ENCODE measurements around the gene DDAH2.

The DDAH2 gene

DNA sequence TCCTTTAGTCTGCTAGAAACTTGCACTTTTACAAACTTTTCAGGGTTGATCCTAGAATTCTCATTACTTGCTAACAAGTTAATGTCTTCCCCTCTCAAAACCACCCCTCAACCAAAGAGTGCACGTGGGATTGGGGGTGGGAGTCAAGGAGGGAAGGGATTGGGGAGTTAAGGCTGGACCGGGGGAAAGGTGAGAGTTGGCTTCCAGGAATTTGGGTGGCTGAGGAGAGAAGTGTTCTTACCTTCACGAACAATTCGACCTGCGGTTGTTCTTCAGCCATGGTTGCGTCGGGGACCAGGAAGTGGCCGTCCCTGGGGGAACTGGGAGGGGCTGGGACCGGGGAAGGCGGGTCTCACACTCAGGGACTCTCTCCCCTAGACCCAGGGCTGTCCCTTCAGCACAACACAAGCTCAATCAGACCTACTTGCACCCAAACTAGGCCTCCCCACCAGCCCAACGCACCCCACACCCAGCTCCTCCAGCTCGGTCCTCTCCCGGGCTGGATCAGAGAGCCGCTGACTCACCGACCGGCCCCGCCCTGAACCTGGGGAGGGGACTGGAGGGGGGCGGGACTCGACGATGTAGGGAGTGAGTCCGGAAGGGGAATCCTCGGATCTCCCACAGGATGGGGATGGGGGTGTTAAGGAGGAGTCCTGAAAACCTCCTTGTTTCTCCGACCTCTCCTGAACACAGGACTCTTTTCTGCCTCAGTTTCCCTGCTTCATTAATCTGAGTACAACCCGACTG is 7.1 kb upstream of the DDAH2 start, which contains the start of gene CLIC1:
CLIC1 (minus strand) TSS at position 510 of the 747 bp plus-strand sequence; CDS start at position 280, 230 bp downstream.
- no peak for FAIRE-seq
- TF ChIP-seq, protein P1, sequence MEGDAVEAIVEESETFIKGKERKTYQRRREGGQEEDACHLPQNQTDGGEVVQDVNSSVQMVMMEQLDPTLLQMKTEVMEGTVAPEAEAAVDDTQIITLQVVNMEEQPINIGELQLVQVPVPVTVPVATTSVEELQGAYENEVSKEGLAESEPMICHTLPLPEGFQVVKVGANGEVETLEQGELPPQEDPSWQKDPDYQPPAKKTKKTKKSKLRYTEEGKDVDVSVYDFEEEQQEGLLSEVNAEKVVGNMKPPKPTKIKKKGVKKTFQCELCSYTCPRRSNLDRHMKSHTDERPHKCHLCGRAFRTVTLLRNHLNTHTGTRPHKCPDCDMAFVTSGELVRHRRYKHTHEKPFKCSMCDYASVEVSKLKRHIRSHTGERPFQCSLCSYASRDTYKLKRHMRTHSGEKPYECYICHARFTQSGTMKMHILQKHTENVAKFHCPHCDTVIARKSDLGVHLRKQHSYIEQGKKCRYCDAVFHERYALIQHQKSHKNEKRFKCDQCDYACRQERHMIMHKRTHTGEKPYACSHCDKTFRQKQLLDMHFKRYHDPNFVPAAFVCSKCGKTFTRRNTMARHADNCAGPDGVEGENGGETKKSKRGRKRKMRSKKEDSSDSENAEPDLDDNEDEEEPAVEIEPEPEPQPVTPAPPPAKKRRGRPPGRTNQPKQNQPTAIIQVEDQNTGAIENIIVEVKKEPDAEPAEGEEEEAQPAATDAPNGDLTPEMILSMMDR (IDR thresholded peaks at IDR 0.05; ENCODE audit: insufficient read depth, missing control alignments) = no peak
- peak; percentile 89 for DNase-seq (ENCODE audit: insufficient read length, low spot score)

DNA sequence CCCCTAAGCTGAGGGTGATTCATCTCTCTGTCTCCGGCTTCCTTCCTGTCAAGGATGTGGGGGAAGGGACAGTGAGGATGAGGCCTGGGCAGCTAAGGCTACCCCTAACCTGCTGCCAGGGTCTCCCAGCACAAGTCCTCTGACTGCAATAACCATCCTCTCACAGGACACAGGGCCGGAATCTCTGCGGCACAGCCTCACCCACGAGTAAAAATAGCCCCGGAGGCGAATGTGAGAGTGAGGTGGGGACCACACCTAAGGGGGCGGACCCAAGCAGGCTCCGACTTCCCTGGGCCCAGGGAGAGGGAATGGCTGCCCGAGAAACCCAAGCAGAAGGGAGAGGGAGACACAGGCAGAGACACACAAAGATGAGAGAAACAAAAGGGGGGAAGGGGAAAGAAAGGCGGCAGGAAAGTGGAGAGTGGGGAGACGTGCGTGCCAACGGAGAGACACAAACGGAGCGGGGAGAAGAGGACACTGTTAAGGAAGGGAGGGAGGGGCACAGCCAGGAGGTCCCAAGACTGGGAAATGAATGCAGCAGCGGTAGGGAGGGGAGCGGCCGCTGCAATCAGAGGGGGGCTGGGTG is 5.8 kb upstream of the DDAH2 start:
- TF ChIP-seq, protein P1 (IDR thresholded peaks at IDR 0.05; ENCODE audit: insufficient read depth, missing control alignments) = no peak
- DNase-seq (ENCODE audit: insufficient read length, low spot score) (no peak), FAIRE-seq (no peak)

DNA sequence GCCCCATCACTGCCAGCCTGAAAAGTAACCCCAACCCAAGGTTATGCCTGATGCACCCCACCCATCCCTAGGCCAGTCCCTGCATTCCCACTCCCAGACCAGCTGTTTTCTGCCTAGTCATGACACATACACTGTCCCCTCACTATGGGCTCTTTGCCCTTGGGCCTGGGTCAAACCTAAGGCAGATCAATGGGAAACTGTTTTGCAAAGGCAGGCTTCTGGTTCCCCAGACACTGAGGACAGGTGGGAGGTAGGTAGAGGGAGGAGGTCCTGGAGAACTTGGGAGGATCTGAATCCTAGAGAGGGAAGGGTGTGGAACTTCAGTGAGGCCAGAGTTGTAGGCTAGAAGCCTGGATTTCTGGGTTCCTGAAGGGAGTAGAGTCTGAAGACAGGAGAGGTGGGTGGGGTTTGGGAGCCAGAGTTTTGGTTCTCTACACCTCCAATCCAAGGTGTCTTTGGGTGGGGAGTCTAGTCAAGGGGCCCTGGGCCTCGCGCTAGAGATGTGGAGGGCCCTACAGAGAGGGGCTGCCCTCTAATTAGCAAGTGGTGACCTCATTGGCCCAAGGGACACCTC is 5.2 kb upstream of the DDAH2 start:
- TF ChIP-seq, protein P1 (IDR thresholded peaks at IDR 0.05; ENCODE audit: insufficient read depth, missing control alignments) = no peak
- FAIRE-seq = no peak
- no peak for DNase-seq (ENCODE audit: insufficient read length, low spot score)

DNA sequence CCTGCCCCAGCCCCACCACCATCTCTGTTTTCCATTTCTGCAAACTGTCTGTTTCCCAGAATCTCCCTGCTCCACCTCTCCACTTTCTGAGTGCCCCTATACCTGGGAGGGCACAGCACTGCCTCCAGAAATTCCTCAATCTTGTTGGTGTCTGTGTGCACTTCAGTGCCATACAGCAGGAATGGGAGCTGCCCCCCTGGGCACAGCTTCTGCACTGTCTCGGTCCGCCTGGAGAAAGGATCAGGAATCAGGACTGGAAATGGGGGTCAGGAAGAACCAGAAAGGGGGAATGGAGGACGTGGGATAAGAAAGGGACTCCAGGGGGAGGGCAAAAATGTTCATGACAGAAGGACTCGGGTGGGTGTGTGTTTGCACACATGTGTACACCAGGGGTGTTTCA is 4.6 kb upstream of the DDAH2 start:
- TF ChIP-seq, protein P1 (IDR thresholded peaks at IDR 0.05; ENCODE audit: insufficient read depth, missing control alignments) = no peak
- DNase-seq (ENCODE audit: insufficient read length, low spot score) (no peak), FAIRE-seq (no peak)

DNA sequence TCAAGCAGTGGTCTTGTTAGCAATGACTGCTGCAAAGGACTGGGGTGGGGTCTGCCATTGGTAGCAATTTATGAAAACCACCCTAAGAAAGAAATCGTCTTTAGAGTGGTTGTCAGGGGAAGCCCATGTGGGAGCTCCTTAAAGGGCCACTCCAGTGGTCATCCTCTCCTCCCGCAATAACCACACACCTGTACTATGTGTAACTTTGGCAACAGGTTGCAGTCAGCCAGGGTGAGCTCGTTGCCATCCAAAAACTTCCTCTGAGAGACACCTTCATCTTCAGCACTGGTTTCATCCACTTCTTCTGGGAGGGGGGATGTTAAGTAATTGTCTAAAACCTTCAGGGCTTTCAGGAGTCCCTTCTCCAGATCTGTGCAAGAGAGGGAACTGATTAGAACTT is 2.9 kb upstream of the DDAH2 start:
- no peak for DNase-seq (ENCODE audit: insufficient read length, low spot score)
- no peak for FAIRE-seq
- TF ChIP-seq, protein P1 (IDR thresholded peaks at IDR 0.05; ENCODE audit: insufficient read depth, missing control alignments) = no peak

DNA sequence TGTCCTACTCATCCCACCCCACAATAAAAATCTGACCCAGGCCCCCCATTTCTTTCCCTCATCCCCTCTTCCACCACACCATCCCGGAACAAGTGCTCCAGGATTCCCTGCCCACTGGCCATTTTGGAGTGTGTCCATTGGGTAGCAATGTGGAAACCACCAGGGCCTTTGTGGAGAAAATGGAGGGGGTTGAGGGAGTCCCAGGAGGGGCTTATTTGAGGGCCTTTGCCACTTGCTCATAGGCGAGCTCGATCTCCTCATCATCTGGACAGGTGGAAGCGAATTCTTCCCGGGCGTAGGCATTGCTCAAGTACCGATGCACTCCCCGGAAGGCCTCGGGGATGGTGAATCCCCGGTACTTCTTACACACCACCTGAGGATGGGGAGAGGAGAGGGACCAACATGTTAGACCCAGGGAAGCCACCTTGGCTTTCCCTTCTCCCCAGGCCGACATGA is 1.6 kb upstream of the DDAH2 start:
- TF ChIP-seq, protein P1 (IDR thresholded peaks at IDR 0.05; ENCODE audit: insufficient read depth, missing control alignments) = no peak
- FAIRE-seq = no peak
- no peak for DNase-seq (ENCODE audit: insufficient read length, low spot score)
